GM10266 (cell line): ENCODE data around the gene HMMR.

Source experiments
- DNase-seq: peaks from one replicate; pipeline ENCODE4 v3.0.0; 2012; ENCODE audit errors: extremely low spot score
- TF ChIP-seq, protein P1 (sequence below): IDR thresholded peaks from 2 replicates; pipeline ENCODE4 v1.5.1; 2012; ENCODE audit warnings: mild to moderate bottlenecking, low read depth; ENCODE audit not compliant: control insufficient read depth, insufficient read depth; ENCODE audit errors: missing control alignments

The HMMR gene

DNA sequence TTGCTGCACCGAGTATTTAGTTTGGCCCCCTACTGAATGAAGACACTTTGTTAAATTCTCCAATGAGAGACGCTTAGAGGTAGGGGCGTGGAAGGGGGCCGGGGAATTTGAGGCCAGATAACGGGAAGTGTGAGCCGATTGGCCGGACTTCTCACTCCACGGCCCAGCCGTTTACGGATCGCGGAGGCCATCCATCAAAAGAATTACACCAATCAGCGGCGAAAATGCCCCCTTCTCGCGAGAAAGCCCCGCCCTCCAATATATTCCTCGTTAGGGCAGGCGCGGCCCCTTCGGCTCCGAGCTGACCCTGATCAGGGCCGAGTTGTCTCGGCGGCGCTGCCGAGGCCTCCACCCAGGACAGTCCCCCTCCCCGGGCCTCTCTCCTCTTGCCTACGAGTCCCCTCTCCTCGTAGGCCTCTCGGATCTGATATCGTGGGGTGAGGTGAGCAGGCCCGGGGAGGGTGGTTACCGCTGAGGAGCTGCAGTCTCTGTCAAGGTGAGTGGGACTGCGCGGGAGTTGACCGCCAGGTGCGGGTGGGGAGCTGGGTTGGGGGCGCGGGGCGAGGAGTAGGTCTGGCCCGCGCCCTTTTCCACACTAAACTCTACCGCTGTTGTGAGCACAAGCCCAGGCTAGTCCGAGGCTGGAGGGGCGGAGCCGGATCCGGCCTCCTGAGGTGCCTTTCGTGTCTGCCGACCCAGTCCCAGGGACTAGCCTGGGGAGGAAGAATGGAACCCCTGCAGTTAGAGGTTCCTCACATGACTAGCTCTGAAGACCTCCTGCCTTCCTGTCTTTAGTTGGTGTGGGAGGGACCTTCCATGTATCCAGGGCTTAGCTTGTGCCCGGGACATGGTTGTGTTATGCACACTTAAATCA is 22.9 kb upstream of the HMMR start, which contains the start of gene CCNG1:
Gene CCNG1, plus strand, starts transcription at position 287 of the 874 bp plus-strand sequence. CDS start 1,662 bp downstream, outside the sequence.
- TF ChIP-seq, protein P1, sequence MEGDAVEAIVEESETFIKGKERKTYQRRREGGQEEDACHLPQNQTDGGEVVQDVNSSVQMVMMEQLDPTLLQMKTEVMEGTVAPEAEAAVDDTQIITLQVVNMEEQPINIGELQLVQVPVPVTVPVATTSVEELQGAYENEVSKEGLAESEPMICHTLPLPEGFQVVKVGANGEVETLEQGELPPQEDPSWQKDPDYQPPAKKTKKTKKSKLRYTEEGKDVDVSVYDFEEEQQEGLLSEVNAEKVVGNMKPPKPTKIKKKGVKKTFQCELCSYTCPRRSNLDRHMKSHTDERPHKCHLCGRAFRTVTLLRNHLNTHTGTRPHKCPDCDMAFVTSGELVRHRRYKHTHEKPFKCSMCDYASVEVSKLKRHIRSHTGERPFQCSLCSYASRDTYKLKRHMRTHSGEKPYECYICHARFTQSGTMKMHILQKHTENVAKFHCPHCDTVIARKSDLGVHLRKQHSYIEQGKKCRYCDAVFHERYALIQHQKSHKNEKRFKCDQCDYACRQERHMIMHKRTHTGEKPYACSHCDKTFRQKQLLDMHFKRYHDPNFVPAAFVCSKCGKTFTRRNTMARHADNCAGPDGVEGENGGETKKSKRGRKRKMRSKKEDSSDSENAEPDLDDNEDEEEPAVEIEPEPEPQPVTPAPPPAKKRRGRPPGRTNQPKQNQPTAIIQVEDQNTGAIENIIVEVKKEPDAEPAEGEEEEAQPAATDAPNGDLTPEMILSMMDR: no peak
- DNase-seq: peak; percentile 90

DNA sequence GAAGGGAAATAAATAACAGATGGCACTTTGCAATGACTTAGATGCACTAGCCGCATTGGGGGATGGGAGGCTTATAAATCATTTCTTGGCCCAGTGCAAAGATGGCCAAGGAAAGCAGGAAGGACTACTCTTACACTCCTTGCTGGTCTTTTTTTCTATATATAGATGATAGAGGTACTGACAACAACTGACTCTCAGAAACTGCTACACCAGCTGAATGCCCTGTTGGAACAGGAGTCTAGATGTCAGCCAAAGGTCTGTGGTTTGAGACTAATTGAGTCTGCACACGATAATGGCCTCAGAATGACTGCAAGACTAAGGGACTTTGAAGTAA is 21.4 kb upstream of the HMMR start:
- TF ChIP-seq, protein P1: no peak
- DNase-seq: no peak

DNA sequence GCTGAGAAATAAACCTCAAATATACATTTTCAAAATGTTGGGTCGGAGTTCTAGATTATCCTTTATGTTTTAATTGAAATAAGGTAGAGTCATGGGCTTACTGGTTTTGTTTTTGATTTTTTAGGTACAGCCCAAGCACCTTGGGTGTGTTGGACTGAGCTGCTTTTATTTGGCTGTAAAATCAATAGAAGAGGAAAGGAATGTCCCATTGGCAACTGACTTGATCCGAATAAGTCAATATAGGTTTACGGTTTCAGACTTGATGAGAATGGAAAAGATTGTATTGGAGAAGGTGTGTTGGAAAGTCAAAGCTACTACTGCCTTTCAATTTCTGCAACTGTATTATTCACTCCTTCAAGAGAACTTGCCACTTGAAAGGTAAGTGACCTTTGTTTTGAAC is 19.5 kb upstream of the HMMR start:
- no peak for DNase-seq
- TF ChIP-seq, protein P1: no peak

DNA sequence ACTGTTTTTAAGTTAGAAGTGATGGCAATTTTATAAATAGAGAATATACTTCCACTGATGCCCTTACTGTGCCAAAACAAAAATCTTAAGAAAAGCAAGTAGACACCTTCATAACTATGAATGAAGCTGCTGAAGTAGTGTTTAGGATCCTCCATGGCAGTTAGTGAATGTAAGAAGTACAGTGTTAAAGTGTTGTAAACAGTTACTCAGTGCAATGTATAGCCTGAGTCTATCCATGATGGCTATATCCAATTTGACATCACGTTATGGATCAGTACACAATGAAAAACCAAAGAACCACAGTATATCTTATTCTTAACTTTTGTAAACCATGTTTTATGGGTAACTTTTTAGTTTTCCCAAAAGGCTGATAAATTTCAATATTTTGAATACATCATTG is 15.9 kb upstream of the HMMR start:
- TF ChIP-seq, protein P1: no peak
- no peak for DNase-seq

DNA sequence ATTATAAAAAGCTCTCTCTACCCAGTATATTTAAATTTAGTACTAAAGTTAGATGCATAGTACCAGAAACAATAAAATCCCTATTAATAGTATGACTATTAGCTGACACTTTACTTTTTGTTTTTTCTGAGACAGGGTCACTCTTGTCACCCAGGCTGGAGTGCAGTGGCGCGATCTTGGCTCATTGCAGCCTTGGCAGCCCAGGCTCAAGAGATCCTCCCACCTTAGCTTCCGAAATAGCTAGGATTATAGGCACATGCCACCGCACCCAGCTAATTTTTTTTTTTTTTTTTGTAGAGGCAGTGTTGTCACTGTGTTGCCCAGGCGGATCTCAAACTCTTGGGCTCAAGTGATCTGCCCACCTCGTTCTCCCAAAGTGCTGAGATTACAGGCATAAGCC is 15.1 kb upstream of the HMMR start:
- DNase-seq: no peak
- TF ChIP-seq, protein P1: no peak

DNA sequence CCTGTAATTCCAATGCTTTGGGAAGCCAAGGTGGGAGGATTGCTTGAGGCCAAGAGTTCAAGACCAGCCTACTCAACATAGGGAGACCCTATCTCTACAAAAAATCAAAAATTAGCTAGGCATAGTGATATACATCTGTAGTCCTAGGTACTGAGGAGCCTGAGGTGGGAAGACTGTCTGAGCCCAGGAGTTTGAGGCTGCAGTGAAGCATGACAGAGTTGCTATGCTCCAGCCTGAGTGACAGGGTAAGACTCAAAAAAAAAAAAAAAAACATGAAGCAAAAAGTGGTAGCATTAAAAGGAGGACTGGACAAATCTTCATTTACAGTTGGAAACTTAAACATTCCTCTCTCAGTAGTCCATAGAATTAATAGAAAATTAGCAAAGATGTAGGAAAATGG is 13.2 kb upstream of the HMMR start:
- no peak for DNase-seq
- TF ChIP-seq, protein P1: no peak

DNA sequence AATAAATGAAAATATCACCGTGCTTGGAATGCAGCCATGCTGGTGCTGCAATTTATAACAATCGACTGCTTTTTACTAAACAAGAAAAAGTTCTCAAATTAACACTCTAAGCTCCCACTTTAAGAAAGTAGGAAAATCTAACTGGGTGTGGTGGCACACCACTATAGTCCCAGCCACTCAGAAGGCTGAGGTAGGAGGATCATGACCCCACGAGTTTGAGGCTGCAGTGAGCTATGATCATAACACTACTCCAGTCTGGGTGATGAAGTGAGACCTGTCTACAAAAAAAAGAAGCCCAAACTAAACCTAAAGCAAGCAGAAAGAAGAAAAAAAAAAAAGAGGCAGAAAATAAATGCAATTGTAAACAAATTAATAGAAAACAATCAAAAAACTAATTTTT is 12.6 kb upstream of the HMMR start:
- TF ChIP-seq, protein P1: no peak
- no peak for DNase-seq
